ENCODE measurements around the gene TMCC1.
"Not testable (repeated sequence)": the region's sequence is repeated elsewhere in the genome, so short reads cannot be mapped to it uniquely, and the experiment has no call there.

TMCC1 gene

GRCh38 chr3:129768728-129769127 lies 124.8 kb downstream of the TMCC1 start:
- DNase-seq = no peak

- DNase-seq = no peak
These were observed 127.4 kb downstream of the TMCC1 start for GRCh38 chr3:129766135-129766534.

- no peak for DNase-seq
These were observed 129.4 kb downstream of the TMCC1 start for GRCh38 chr3:129764090-129764489.

GRCh38 chr3:129758785-129759320 lies 134.7 kb downstream of the TMCC1 start:
- no peak for DNase-seq

- no peak for DNase-seq
These were observed 135.2 kb downstream of the TMCC1 start for GRCh38 chr3:129758306-129758705.

GRCh38 chr3:129756871-129757270 lies 136.6 kb downstream of the TMCC1 start:
- DNase-seq = no peak

- not testable (repeated sequence) for DNase-seq
These were observed 142.4 kb downstream of the TMCC1 start for GRCh38 chr3:129751105-129751504.

GRCh38 chr3:129749692-129750091 lies 143.8 kb downstream of the TMCC1 start:
- DNase-seq = no peak

- DNase-seq = no peak
These were observed 145.5 kb downstream of the TMCC1 start for GRCh38 chr3:129747992-129748391.

GRCh38 chr3:129747136-129747535 lies 146.4 kb downstream of the TMCC1 start:
- DNase-seq = no peak

- no peak for DNase-seq
These were observed 146.9 kb downstream of the TMCC1 start for GRCh38 chr3:129746629-129747028.

GRCh38 chr3:129745253-129745652 lies 148.3 kb downstream of the TMCC1 start:
- DNase-seq = no peak

GRCh38 chr3:129741794-129742193 lies 151.7 kb downstream of the TMCC1 start:
- DNase-seq = no peak

- DNase-seq = no peak
These were observed 153.4 kb downstream of the TMCC1 start for GRCh38 chr3:129740090-129740489.

GRCh38 chr3:129739634-129740033 lies 153.9 kb downstream of the TMCC1 start:
- DNase-seq = no peak

GRCh38 chr3:129738172-129738571 lies 155.3 kb downstream of the TMCC1 start:
- no peak for DNase-seq

- no peak for DNase-seq
These were observed 157.4 kb downstream of the TMCC1 start for GRCh38 chr3:129736070-129736469.

GRCh38 chr3:129735638-129736037 lies 157.9 kb downstream of the TMCC1 start:
- DNase-seq = no peak

- DNase-seq = no peak
These were observed 159.1 kb downstream of the TMCC1 start for GRCh38 chr3:129734449-129734848.

- no peak for DNase-seq
These were observed 161.2 kb downstream of the TMCC1 start for GRCh38 chr3:129732200-129732876.

- no peak for DNase-seq
These were observed 165.8 kb downstream of the TMCC1 start for GRCh38 chr3:129727707-129728106.

GRCh38 chr3:129723558-129724324 lies 169.8 kb downstream of the TMCC1 start:
- no peak for DNase-seq

- no peak for DNase-seq
These were observed 171.0 kb downstream of the TMCC1 start for GRCh38 chr3:129722527-129722926.

GRCh38 chr3:129718201-129718600 lies 175.3 kb downstream of the TMCC1 start:
- DNase-seq = no peak
